GM12878 (cell line): ENCODE results near the gene PBRM1. TPM values are rescaled to one million over a fixed set of nuclear protein-coding genes. Genes with fewer than 3 reads are reported as not detected.

Experiments used
- ATAC-seq: fragments of 200-7000 bp; cut with Tn5 transposase; 3 replicates; pipeline ENCODE4 v1.9.1; 2020; ENCODE audit warnings: mild to moderate bottlenecking, moderate library complexity
- BruUV-seq: library from RNA; stranded (reverse); fragments of 400-500 nt; replicated peaks from 2 replicates; lab custom pipeline; 2021; lab: Mats Ljungman, UMichigan
- CTCF ChIA-PET: fragments of 300-600 bp; sonication (Branson Sonifier 250); formaldehyde crosslinking; extraction: SDS; loops from one replicate; lab custom pipeline; 2021; ENCODE audit warnings: inconsistent platforms; lab: Yijun Ruan, JAX
- POLR2A ChIA-PET: fragments of 350-600 bp; formaldehyde crosslinking; extraction: SDS; loops from one replicate; lab custom pipeline; 2021; ENCODE audit warnings: inconsistent platforms; lab: Charles Lee
- RAD21 ChIA-PET: fragments of 300-600 bp; sonication (Branson Sonifier 250); formaldehyde crosslinking; loops from one replicate; lab custom pipeline; 2023; ENCODE audit warnings: antibody characterized with exemption; ENCODE audit not compliant: unreplicated experiment; lab: Charles Lee
- SMC1A ChIA-PET: fragments of 300-600 bp; sonication (Branson Sonifier 250); formaldehyde crosslinking; loops from one replicate; lab custom pipeline; 2023; ENCODE audit not compliant: unreplicated experiment, uncharacterized antibody; lab: Charles Lee
- DNase-seq: peaks from one replicate; pipeline ENCODE4 v3.0.0-alpha.2; 2011; ENCODE audit warnings: low read depth, low spot score
- FAIRE-seq: peaks from 3 replicates; lab custom pipeline; 2011; peaks lifted over from hg19 to GRCh38; lab: Jason Lieb, UNC
- H2AFZ ChIP-seq: 2 replicates; pipeline ENCODE4 v1.6.0; 2011; ENCODE audit warnings: low read depth, low read length, control low read depth; ENCODE audit not compliant: control insufficient read depth
- H3K27ac ChIP-seq: 2 replicates; pipeline ENCODE4 v1.5.1; 2011; ENCODE audit warnings: control low read depth; ENCODE audit not compliant: control insufficient read depth, insufficient read depth
- H3K27me3 ChIP-seq, 2 experiments: replicated peaks in 1 of 2; 2 replicates each; pipeline versions ENCODE4 v1.6.0 to v1.6.1; 2011; ENCODE audit warnings: low read length in 1 of 2; ENCODE audit not compliant: control insufficient read depth in 2 of 2, insufficient read depth in 2 of 2
- H3K36me3 ChIP-seq, 2 experiments: 2 replicates each; pipeline ENCODE4 v1.5.1; 2011; ENCODE audit warnings: low read length in 1 of 2; ENCODE audit not compliant: control insufficient read depth in 2 of 2, insufficient read depth in 2 of 2
- H3K4me1 ChIP-seq: 2 replicates; pipeline ENCODE4 v1.6.1; 2011; ENCODE audit warnings: mild to moderate bottlenecking, low read length, moderate library complexity, mixed read lengths; ENCODE audit not compliant: control insufficient read depth, insufficient read depth
- H3K4me2 ChIP-seq: 2 replicates; pipeline ENCODE4 v1.6.0; 2011; ENCODE audit warnings: control low read depth; ENCODE audit not compliant: control insufficient read depth, insufficient read depth
- H3K4me3 ChIP-seq: fragments of 200-600 bp; sonication (generic); 2 replicates; pipeline ENCODE4 v1.5.1; 2016
- H3K79me2 ChIP-seq: 2 replicates; pipeline ENCODE4 v1.6.0; 2011; ENCODE audit warnings: low read length; ENCODE audit not compliant: control insufficient read depth, insufficient read depth
- H3K9ac ChIP-seq: 2 replicates; pipeline ENCODE4 v1.8.0; 2011; ENCODE audit warnings: low read length, control low read depth, mixed read lengths; ENCODE audit not compliant: control insufficient read depth, insufficient read depth
- H3K9me3 ChIP-seq: replicated peaks from 3 replicates; pipeline ENCODE4 v1.5.1; 2011; ENCODE audit warnings: mild to moderate bottlenecking, low read length; ENCODE audit not compliant: control insufficient read depth, insufficient read depth
- H4K20me1 ChIP-seq: 2 replicates; pipeline ENCODE4 v1.6.0; 2011; ENCODE audit not compliant: control insufficient read depth, insufficient read depth
- BRCA1 ChIP-seq: IDR thresholded peaks from 2 replicates; pipeline ENCODE4 v1.6.1; 2011; ENCODE audit warnings: low read depth, low read length, improper control_type of control experiment
- CHD1 ChIP-seq: IDR thresholded peaks from 2 replicates; pipeline ENCODE4 v1.6.1; 2012; ENCODE audit warnings: low read depth, low read length, improper control_type of control experiment
- GABPA ChIP-seq: IDR thresholded peaks from 2 replicates; pipeline ENCODE4 v1.6.1; 2014; ENCODE audit warnings: antibody characterized with exemption, low read depth, mild to moderate bottlenecking, inconsistent platforms
- KLF5 ChIP-seq: fragments of 450-650 bp; IDR thresholded peaks from 2 replicates; pipeline ENCODE4 v1.6.1; 2014; ENCODE audit warnings: mild to moderate bottlenecking; ENCODE audit not compliant: partially characterized antibody
- MLLT1 ChIP-seq: fragments of 450-650 bp; IDR thresholded peaks from 2 replicates; pipeline ENCODE4 v1.6.1; 2016; ENCODE audit warnings: mild to moderate bottlenecking
- MTA3 ChIP-seq: IDR thresholded peaks from 2 replicates; pipeline ENCODE4 v1.6.1; 2012; ENCODE audit warnings: low read length, inconsistent platforms, borderline replicate concordance
- NBN ChIP-seq: fragments of 450-650 bp; IDR thresholded peaks from 2 replicates; pipeline ENCODE4 v1.6.1; 2016
- ZBTB11 ChIP-seq: fragments of 450-650 bp; formaldehyde crosslinking; IDR thresholded peaks from 2 replicates; pipeline ENCODE4 v1.5.0; 2022; ENCODE audit warnings: mild to moderate bottlenecking, missing genetic modification characterization
- WGBS: methylation state at CpG from one replicate; pipeline ENCODE4 v1.1.6; 2016; ENCODE audit warnings: low lambda C conversion rate; ENCODE audit not compliant: insufficient replicate concordance, insufficient coverage; ENCODE audit errors: missing lambda C conversion rate; 5-methylcytosine and 5-hydroxymethylcytosine counted together
- in situ Hi-C: fragments of 300-500 bp; cut with MboI; formaldehyde crosslinking; loops from 9 replicates; pipeline ENCODE4 v1.14.3; 2018; ENCODE audit warnings: mixed read lengths
- intact Hi-C: fragments of 100-400 bp; cut with micrococcal nuclease; formaldehyde crosslinking; loops from one replicate; pipeline ENCODE4 v1.14.2; 2022; ENCODE audit not compliant: unreplicated experiment
- polyA plus RNA-seq, 11 experiments: library from polyadenylated mRNA; depleted of rRNA in 4 of 11; unstranded in 6 of 11; stranded (reverse) in 5 of 11; fragments of >200 nt; fragmentation: Nextera tagmentation in 4 of 11; fragmentation: Illumina TruSeq in 1 of 11; extraction: Ambion mirVana in 4 of 11; extraction: Trizol in 1 of 11; gene quantifications; 1 replicate in 1 of 11; 2 replicates in 10 of 11; pipeline versions ENCODE4 v1.2.1 to v1.2.3, GENCODE V29; 2011 to 2016; ENCODE audit warnings: inconsistent platforms in 2 of 11, missing spikeins in 2 of 11, low read depth in 1 of 11
- total RNA-seq, 4 experiments: library from RNA; depleted of rRNA in 3 of 4; stranded (reverse); fragments of >200 nt in 3 of 4; fragmentation: Illumina TruSeq in 1 of 4; extraction: Trizol in 1 of 4; gene quantifications; 2 replicates each; pipeline versions ENCODE4 v1.2.1 to v1.2.3, GENCODE V29; 2013 to 2021

Gene PBRM1
- total and polyA plus RNA-seq, 10 of the 15 experiments (the other 5 are each of a cell fraction or from before 2014, with no cell fraction given), result 8.9 to 88.9 (median 39.3) TPM

GRCh38 chr3:52535411-52536111, 150.2 kb downstream of the PBRM1 start (continued):
- no peak for TF ChIP-seq ZBTB11 (CRISPR knock-in tag)
- no peak for TF ChIP-seq NBN
- TF ChIP-seq MTA3, result no peak
- no peak for TF ChIP-seq GABPA
- TF ChIP-seq KLF5, result no peak

- no peak for FAIRE-seq
- in situ Hi-C loops, result no loop called here
- no peaks in the 10 kb centered on the region for H3K9me3 ChIP-seq
- peaks cover 15% of the 10 kb centered on the region for H3K4me1 ChIP-seq
- RAD21 ChIA-PET, result no interaction called here
- intact Hi-C loops, result loop anchor here (5.0 kb wide), 2 partner anchors 77 to 628 kb away; partner anchors contain the start of genes NISCH and PRKCD
- H3K79me2 ChIP-seq, result peaks cover 56% of the 10 kb centered on the region
- ATAC-seq, result no peak
- TF ChIP-seq BRCA1 (no peak), MLLT1 (peak; percentile 52; the same call in 1 of the 2 replicates), CHD1 (no peak)
- TF ChIP-seq, all 136 proteins: peak for 1
- CTCF ChIA-PET, result interaction anchor here (1.7 kb wide), 1 partner anchor 76 kb away, joined by 4 read pairs; no protein-coding TSS in a partner anchor
- BruUV-seq, result no TSS peak
- 90% methylated on average over 52 of the region's 57 CpGs for WGBS
- Histone ChIP-seq H3K9ac (peak overlapping the region; percentile 46; the same call in 1 of the 2 replicates), H3K27ac (0 out of 2 replicates have a peak overlapping the region, but pooled peaks have one; percentile 35), H4K20me1 (no peaks in the 10 kb centered on the region), H3K4me3 (peak overlapping the region; percentile 76), H3K27me3 (no peaks in the 10 kb centered on the region), H3K4me2 (peak overlapping the region; percentile 76), H2AFZ (peak overlapping the region; percentile 61), H3K36me3 (peaks cover 0 to under 1% of the 10 kb centered on the region in 2 experiments; a peak in 1 of 4 replicates)
- SMC1A ChIA-PET, result interaction anchor here (1.0 kb wide), 1 partner anchor 78 kb away, joined by 3 read pairs; no protein-coding TSS in a partner anchor
- POLR2A ChIA-PET, result no interaction called here
- no peak for DNase-seq
These were observed 151.2 kb downstream of the PBRM1 start for GRCh38 chr3:52534281-52535183.
